ENCODE results near the gene SELENOT.

The SELENOT gene

DNA sequence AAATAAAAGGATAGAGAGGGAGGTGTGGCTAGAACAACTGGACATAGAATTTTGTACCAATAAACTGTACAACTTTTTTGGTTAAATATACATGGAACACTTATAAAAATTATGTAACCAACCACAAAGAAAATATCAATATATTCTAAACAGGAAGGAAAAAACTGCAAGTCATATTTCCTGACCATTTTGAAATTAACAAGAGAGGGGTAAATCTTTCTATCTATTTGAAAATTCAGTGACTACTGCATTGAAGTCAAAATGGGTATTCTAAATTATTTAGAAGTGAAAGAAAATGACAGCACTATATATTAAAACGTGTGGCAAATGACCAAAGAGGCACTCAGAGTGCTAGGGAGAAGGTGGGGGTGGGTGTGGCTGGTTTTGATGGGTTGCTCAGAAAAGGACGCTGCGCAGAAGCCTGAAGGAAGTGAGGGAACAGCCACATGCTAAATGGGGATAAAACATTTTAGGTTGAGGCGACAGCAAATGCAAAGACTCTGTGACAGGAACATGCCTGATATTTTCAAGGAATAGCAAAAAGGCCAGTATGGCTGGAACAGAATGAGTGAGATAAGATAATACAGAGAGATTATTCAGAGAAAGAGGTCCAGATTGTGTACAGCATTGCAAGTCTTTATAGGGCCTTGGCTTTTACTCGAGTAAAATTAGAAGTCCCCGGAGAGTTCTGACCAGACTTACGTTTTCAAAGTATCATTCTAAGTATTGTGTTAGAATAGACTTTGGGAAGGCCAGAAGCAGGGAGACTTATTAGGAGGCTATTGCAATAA lies 59.5 kb downstream of the SELENOT start:
- TF ChIP-seq FOXP2 (optimal IDR thresholded peaks at IDR 0.05; ENCODE audit: borderline replicate concordance, extremely low read depth, extremely low read length, insufficient read depth) (no peak), POLR2AphosphoS5 (IDR thresholded peaks at IDR 0.05; ENCODE audit: low read depth, low read length) (no peak), SIN3A (IDR thresholded peaks at IDR 0.05; ENCODE audit: borderline replicate concordance, insufficient read depth, low read length) (no peak), TAF1 (IDR thresholded peaks at IDR 0.05; ENCODE audit: borderline replicate concordance, insufficient read depth, low read length) (no peak)
- TF ChIP-seq, protein P1, sequence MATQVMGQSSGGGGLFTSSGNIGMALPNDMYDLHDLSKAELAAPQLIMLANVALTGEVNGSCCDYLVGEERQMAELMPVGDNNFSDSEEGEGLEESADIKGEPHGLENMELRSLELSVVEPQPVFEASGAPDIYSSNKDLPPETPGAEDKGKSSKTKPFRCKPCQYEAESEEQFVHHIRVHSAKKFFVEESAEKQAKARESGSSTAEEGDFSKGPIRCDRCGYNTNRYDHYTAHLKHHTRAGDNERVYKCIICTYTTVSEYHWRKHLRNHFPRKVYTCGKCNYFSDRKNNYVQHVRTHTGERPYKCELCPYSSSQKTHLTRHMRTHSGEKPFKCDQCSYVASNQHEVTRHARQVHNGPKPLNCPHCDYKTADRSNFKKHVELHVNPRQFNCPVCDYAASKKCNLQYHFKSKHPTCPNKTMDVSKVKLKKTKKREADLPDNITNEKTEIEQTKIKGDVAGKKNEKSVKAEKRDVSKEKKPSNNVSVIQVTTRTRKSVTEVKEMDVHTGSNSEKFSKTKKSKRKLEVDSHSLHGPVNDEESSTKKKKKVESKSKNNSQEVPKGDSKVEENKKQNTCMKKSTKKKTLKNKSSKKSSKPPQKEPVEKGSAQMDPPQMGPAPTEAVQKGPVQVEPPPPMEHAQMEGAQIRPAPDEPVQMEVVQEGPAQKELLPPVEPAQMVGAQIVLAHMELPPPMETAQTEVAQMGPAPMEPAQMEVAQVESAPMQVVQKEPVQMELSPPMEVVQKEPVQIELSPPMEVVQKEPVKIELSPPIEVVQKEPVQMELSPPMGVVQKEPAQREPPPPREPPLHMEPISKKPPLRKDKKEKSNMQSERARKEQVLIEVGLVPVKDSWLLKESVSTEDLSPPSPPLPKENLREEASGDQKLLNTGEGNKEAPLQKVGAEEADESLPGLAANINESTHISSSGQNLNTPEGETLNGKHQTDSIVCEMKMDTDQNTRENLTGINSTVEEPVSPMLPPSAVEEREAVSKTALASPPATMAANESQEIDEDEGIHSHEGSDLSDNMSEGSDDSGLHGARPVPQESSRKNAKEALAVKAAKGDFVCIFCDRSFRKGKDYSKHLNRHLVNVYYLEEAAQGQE (IDR thresholded peaks at IDR 0.05; ENCODE audit: insufficient read depth in 1 of 2, low read depth in 2 of 2, low read length in 2 of 2) = no peak

DNA sequence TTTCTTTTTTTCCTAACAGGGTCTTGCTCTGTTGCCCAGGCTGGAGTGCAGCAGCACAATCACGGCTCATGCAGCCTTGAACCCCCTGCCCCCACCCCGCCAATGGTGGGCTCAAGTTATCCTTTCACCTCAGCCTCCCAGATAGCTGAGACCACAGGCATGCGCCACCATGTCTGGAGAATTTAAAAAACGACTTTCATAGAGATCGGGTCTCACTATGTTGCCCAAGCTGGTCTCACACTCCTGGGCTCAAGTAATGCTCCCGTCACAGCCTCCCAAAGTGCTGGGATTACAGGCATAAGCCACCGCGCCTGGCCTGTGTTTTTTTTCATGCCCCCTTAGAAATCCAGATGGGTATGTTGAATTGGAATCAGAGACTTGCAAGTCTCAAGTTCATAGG lies 60.3 kb downstream of the SELENOT start:
- no peak for TF ChIP-seq POLR2AphosphoS5 (IDR thresholded peaks at IDR 0.05; ENCODE audit: low read depth, low read length)
- TF ChIP-seq, protein P1 (IDR thresholded peaks at IDR 0.05; ENCODE audit: insufficient read depth in 1 of 2, low read depth in 2 of 2, low read length in 2 of 2) = no peak
- no peak for TF ChIP-seq TAF1 (IDR thresholded peaks at IDR 0.05; ENCODE audit: borderline replicate concordance, insufficient read depth, low read length)
- no peak for TF ChIP-seq FOXP2 (optimal IDR thresholded peaks at IDR 0.05; ENCODE audit: borderline replicate concordance, extremely low read depth, extremely low read length, insufficient read depth)
- no peak for TF ChIP-seq SIN3A (IDR thresholded peaks at IDR 0.05; ENCODE audit: borderline replicate concordance, insufficient read depth, low read length)

DNA sequence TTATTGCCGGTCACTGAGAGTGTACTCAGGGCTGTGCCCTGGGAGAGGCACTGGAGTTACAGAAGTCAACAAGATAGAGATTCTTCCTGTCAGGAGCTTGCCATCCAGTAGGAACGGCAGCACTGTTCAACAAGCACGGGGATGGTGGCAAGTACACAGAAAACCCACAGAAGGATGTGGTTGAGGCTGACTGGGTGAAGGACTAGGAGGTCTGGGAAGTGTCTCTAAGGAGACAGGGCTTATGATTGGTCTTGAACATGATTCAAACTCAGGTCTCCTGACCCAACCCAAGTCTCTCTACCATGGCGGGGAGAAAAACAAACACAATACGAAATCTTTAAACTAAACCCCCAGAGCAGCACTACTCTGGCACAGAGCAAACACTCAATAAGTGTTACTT lies 63.0 kb downstream of the SELENOT start:
- TF ChIP-seq FOXP2 (optimal IDR thresholded peaks at IDR 0.05; ENCODE audit: borderline replicate concordance, extremely low read depth, extremely low read length, insufficient read depth) = no peak
- no peak for TF ChIP-seq SIN3A (IDR thresholded peaks at IDR 0.05; ENCODE audit: borderline replicate concordance, insufficient read depth, low read length)
- no peak for TF ChIP-seq TAF1 (IDR thresholded peaks at IDR 0.05; ENCODE audit: borderline replicate concordance, insufficient read depth, low read length)

DNA sequence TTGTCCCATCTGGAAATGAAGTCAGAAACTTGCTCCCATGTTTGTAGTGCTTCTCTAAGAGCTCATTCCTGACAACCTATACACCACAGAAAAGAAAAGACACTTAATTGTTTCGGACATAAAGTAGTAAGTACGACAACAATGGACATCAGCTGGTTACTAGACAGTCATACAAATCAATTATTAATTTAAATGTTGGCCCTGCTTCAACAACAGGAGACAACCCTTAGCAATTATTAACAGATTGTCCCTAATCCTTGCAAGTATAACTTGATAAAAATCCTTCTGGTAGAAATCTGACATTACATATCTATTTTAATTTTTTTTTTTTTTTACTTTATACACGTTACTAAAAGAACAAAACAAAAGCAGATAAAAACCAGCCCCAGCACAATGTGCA lies 70.8 kb downstream of the SELENOT start:
- TF ChIP-seq POLR2AphosphoS5 (IDR thresholded peaks at IDR 0.05; ENCODE audit: low read depth, low read length) (no peak), FOXP2 (optimal IDR thresholded peaks at IDR 0.05; ENCODE audit: borderline replicate concordance, extremely low read depth, extremely low read length, insufficient read depth) (no peak), SIN3A (IDR thresholded peaks at IDR 0.05; ENCODE audit: borderline replicate concordance, insufficient read depth, low read length) (no peak), TAF1 (IDR thresholded peaks at IDR 0.05; ENCODE audit: borderline replicate concordance, insufficient read depth, low read length) (no peak)
- TF ChIP-seq, protein P1 (IDR thresholded peaks at IDR 0.05; ENCODE audit: insufficient read depth in 1 of 2, low read depth in 2 of 2, low read length in 2 of 2) = no peak

DNA sequence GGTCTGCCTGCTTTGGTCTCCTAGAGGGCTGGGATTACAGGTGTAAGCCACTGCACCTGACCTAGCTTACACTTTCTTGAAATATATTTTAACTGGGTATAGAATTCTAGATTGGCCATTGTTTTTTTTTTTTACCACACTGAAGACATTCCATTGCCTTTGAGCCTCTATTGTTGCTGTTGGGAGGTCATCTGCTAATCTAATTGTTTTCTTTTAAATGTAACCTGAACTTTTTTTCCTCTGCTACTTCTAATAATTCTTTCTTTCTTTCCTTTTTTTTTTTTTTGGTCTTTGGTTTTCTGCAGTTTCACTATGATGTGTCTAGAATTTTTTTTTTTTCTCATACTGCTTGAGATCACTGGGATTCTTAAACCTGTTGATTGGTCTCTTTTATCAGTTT lies 72.5 kb downstream of the SELENOT start:
- TF ChIP-seq TAF1 (IDR thresholded peaks at IDR 0.05; ENCODE audit: borderline replicate concordance, insufficient read depth, low read length) (no peak), POLR2AphosphoS5 (IDR thresholded peaks at IDR 0.05; ENCODE audit: low read depth, low read length) (no peak), FOXP2 (optimal IDR thresholded peaks at IDR 0.05; ENCODE audit: borderline replicate concordance, extremely low read depth, extremely low read length, insufficient read depth) (no peak), SIN3A (IDR thresholded peaks at IDR 0.05; ENCODE audit: borderline replicate concordance, insufficient read depth, low read length) (no peak)
- TF ChIP-seq, protein P1 (IDR thresholded peaks at IDR 0.05; ENCODE audit: insufficient read depth in 1 of 2, low read depth in 2 of 2, low read length in 2 of 2) = no peak

Data from PFSK-1 (cell line).